Measurements from ENCODE around the gene GPATCH8.
"Not testable (repeated sequence)": the region's sequence is repeated elsewhere in the genome, so short reads cannot be mapped to it uniquely, and the experiment has no call there.

GPATCH8 gene

DNA sequence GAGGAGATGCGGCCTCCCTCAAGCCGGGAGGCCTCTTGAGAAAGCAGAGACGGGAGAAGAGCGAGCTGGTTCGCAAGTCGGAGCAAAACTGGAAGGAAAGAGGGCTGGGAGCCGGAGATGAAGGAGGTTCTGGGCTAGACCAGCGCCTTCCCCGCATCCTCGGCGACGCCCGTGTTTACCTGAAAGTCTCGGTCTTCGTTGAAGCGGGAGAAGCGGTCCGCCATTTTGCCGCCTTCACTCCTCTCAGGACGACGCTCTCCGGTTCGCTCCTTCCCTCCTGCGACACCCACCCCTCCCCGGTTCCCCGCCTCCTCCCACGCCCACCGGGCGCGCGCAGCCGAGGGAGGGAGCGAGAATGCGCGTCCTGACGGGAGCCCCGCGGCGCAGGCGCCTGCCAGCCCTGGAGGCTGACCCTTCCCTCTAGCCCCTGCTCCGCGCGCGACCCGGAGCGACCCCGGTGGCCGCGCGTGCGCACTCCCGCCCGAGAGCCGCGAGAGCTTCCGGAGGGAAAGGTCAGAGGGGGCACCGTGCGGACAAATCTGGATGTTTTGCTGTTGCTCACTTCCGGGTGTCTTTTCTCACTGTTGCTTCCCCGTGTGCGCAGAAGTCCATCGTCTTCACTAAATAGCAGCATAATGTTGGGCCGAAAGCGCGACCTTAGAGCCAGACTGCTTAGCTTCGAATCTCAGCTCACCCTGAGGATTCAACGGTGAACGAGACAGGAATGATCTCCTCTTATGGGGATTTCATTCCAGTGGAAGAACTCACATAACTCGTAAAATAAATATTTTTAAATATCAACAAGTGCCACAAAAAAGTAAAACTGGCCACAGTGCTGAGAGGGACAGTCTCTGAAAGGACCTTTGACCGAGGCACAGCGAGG is at the start of gene GPATCH8:
GPATCH8 (minus strand) TSS at position 260 of the 883 bp plus-strand sequence; CDS start at position 224, 36 bp downstream.
- peak; percentile 46 for DNase-seq (ENCODE audit: low read depth)

DNA sequence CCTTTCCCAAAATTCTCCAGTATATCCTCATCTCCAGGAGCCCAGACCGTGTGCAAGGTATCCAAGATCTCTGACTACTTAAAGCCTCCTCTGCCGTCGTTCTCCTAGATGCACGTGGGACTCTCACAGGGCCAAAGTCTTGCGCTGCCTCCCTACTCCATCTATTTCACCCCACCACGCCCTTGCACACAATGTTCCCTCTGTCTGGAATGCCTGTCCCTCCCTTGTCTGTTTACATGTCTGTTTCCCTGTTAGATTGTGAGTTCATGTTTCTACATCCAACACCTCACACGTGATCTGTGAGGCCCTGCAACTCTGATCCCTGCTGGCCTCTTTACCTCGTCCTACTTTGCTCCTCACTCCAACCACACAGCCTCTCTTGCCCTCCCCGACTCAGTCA is 49.2 kb upstream of the GPATCH8 start:
- DNase-seq (ENCODE audit: low read depth) = no peak

DNA sequence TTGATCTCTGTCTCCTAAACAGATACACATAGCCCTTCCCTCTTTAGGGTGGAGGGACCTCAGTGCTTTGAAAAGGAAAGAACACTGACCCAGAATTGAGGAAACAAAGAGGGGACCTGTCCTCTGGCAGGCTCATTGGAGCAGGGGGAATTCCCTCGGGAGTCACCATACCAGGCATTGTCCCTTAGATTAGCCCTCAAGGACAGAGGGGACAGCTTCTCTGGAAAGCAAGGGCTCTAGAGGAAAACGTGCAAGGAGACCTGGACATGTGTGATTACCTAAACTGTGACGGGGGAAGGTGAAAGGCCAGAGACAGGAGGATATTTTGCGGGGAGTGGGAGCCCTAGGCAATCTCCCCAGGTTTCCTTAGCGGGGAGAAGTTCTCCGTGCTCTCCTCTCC is 46.5 kb upstream of the GPATCH8 start:
- no peak for DNase-seq (ENCODE audit: low read depth)

DNA sequence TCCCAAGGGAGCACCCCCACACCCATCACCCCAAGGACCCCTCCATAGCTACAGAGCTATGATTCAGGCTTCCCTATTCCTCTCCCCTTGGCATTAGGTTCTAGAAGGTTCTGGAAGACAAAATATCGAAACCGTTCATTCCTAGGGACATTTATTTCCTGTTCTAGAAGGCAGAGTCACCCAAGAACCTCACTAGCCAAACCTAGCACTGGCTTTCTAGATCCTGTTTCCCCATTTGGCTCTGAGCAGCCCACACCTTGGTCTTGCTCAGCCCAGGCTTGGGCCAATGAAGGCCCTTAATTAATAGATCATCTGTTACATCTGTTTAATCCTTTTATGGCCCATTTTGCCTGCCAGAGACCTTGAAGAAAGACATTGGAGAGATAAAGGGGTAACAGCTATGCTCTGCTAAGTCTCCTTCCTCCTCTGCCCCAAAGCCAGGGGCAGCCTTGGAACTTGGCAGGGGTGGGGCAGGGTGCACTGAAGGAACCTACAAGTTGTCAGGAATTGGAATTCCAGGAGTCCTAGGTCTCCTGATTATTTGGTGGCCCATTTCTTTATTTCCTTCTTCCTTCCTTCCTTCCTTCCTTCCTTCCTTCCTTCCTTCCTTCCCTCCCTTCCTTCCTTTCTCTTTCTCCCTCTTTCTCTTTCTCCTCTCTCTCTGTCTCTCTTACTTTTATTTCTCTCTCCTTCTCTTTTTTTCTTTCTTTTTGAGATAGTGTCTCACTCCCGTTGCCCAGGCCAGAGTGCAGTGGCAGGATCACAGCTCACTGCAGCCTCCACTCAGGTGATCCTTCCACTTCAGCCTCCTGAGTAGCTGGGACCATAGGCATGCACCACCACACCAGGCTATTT is 45.4 kb upstream of the GPATCH8 start:
- no peak for DNase-seq (ENCODE audit: low read depth)

DNA sequence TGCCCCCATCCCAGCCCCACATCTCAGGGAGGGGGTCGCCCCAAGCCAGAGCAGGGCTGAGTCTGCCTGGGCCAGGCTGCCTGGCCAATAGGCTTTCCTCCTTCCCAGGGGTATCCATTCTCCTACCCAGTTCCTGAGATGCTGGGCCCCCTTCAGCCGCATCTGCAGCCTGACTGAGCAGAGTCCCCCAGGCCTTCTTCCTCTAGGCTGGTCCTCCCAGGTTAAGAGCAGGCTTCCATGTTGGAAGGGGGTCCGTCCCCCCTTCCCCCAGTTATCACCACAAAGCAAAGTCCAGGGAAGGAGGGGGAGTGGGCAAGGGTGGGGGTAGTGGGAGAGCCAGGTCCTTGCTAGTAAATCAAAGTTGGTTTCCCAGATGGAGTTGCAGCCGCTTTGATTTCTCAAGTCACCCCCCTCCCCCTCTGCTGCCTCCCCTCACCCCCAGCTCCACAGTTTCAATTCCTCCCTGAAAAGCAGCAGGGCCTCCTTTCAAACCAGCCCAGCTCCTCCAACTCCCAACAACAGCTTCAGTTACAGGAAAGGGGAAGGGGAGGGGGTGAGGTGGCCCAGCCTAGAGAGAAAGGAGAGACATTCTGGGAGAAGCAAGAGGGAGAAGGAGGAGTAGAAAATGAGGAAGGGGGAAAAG is 44.5 kb upstream of the GPATCH8 start:
- DNase-seq (ENCODE audit: low read depth) = no peak

DNA sequence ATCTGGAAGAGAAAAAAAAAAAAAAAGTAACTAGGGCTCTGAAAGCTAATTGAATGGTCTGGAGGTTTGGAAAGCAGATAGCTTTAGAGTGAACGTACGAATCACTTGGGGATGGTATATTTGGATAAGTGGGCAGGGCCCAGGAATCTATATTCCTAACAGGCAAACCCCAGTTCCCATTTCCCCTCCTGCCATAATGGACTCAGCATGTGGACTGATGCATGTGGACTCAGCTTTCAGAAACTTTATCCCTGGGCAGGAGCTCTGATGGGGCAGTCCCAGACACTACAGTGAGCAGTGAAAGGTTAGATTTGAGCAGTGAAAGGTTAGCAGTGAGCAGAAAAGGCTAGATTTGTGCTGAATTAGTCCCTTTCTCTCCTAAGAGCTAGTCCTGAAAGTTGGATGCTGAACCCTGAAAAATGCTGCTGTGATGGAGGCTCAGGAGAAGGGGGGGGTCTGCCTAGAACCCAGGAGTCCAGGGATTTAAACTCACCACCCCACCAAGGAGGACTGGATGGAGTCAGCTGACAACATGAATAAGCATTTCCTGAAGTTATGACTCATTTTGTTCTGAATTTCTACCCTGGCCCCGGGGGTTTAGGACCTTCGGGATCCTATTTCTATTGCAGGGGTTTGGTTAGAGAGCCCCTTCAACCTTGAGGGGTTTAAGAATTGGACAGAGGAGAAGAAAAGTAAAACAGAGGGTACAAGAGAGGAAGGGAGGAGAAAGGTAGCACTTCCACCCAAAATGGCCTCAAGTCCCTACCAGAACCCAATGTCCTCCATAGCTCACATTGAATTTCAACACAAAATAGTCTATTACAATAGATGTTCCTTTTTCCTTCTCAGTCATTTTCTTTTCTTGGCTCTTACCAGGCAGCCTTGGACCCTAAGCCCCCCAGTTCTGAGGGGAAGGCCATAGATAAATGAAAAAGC is 43.7 kb upstream of the GPATCH8 start:
- DNase-seq (ENCODE audit: low read depth) = no peak

DNA sequence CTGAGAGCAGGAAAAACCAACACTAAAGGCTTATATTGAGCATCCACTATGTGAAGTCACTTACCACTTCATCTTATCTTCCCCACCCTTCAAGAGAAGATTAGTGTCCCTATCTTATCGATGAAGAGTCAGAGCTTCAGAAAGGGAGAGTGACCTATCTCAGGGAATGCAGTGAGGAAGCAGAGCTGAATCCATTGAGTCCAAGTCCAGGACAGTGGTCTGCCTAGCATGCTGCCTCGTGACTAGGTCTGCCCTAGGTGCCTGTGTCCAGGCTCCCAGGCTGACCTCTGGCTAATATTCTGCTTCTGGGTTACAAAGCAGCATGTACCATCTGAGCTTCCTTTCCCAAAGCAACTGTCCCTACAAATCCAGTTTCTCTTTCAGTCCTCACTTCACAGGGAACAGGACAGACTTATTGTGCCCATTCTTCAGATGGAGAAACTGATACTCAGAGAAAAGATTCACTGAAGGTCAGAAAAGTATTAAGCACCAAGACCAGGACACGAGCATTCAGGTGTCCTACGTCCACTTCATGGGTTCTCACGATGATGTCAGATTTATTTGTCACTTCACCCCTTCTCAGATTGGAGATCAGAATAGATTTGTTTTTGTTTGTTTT is 40.8 kb upstream of the GPATCH8 start:
- DNase-seq (ENCODE audit: low read depth) = no peak

DNA sequence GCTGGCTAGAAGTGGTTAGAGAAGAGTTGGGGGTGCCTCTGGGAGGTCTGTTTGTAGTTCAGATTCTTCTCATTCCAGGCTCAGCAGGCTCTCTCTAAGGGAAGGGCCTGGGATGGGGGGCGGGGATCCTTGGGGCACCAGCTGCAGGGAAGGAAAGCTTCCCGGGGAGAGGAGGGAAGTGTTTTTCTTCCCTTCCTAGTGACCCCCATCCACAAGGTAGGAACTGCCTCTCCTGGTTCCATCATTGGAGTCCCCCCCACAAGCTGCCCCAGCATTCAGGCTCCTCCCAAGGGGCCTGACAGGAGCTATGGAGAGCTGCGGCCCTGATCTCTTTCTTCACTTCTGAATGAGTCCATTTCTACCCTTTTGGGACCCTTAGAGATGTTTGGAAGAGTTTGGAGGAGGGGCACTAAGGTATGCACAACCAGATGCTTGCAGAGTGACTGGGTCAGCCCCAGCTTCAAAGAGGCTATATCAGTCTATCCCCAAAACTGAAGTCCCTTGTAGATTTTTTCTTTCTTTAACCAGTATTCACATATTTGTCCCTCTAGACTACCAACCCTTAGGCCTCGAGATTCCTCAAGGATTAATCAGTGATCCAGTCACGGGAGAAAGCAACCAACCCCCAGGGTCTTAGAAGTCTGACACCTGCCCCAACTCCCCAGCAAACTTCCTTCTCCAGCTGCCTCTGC is 40.2 kb upstream of the GPATCH8 start:
- peak; percentile 86 for DNase-seq (ENCODE audit: low read depth)

DNA sequence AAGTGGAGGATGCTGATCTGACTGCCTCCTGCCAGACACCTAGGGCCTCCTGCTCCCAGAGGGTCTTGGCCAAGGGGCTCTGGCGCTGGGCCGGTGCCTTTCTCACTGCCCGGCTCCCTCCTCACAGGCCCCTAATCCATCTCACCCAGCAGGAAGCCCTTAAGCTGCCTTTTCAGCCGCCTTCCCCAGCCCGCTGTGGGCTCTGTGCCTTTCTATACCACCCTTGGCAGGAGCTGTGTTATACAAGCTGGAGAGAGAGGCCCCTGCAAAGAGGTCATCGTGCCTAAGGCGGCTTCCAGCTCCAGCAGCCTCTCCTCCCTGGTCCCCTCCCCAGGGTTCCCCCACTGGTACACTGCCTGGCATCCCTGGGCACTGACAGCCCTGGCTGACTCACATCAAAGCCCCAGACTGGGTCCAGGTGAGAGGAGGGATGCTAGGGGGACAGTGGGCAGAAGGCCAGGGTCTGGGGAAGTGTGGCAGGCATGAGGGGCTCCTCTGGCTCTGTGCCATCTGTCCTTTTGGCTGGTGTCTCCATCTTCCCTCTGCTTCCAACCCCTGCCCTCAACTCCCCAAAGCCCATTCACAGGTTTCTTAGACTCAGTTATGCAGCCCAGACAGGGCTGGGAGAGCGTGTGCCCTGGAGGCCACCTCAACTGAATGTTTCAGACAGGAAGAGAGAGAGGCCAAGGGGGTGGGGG is 38.8 kb upstream of the GPATCH8 start:
- no peak for DNase-seq (ENCODE audit: low read depth)

DNA sequence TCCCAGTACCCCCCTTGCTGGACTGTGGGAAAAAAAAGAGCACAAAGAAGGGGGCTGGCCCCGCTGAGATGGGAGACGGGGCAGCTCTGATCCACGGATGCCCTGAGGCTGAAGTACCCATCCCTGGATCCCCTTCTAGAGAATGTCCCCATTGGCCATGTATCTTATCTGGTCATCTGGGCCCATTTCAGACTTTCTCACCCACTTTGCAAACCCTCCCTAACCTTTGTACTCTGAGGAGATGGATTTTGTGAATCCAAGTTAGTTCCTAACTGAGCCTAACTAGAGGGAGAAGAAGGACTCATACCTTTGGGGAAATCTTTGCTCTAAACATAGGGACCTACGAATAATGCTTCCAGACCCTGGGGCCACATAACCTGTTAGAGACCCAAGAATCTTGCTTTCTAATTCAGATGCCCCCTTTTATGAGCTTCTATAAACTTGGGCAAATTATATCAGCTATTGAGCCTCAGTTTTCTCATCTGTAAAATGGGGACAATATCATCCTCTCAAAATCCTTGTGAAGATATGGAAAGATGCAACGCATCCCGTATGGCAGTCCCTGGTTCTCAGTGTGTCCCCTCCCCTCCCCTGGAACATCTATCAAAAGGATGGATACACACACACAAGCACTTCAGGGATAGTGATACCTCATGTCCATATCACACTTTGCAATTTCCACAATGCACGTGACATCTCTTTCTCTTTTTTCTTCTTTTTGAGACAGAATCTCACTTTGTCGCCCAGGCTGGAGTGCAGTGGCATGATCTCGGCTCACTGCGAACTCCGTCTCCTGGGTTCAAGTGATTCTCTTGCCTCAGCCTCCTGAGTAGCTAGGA is 37.3 kb upstream of the GPATCH8 start:
- DNase-seq (ENCODE audit: low read depth) = no peak

DNA sequence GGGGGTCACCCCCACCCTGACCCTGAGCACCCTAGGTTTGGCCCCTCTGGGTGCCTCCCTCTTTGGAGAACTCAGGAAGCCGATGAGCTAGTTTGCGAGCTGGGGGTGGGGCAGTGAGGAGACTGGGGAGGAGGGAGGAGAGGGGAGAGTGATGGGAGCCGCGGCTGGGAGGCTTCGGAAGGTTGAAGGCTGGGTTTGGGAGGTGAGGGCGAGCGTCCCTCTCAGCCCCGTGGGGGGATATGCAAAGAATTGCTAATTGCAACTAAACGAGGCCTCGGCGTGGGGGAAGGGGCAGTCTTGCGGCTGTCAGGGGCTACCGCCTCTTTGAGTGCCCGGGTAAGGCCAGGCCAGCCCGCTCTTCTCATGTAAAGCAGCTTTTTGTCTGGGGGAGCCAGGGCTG is 36.5 kb upstream of the GPATCH8 start:
- no peak for DNase-seq (ENCODE audit: low read depth)

DNA sequence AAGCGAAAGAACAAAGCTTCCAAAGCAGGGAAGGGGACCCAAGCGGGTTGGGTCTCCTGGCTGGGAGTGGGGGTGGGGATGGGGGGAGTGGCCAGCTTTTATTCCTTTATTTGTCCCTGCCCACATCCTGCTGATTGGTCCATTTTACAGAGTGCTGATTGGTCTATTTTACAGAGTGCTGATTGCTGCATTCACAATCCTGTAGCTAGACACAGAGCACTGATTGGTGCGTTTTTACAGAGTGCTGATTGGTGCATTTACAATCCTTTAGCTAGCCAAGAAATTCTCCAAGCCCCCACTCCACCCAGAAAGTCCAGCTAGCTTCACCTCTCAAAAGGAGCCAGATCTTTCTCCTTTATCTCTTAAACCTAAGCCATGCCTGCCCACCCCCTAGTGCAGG is 34.7 kb upstream of the GPATCH8 start:
- DNase-seq (ENCODE audit: low read depth) = not testable (repeated sequence)

DNA sequence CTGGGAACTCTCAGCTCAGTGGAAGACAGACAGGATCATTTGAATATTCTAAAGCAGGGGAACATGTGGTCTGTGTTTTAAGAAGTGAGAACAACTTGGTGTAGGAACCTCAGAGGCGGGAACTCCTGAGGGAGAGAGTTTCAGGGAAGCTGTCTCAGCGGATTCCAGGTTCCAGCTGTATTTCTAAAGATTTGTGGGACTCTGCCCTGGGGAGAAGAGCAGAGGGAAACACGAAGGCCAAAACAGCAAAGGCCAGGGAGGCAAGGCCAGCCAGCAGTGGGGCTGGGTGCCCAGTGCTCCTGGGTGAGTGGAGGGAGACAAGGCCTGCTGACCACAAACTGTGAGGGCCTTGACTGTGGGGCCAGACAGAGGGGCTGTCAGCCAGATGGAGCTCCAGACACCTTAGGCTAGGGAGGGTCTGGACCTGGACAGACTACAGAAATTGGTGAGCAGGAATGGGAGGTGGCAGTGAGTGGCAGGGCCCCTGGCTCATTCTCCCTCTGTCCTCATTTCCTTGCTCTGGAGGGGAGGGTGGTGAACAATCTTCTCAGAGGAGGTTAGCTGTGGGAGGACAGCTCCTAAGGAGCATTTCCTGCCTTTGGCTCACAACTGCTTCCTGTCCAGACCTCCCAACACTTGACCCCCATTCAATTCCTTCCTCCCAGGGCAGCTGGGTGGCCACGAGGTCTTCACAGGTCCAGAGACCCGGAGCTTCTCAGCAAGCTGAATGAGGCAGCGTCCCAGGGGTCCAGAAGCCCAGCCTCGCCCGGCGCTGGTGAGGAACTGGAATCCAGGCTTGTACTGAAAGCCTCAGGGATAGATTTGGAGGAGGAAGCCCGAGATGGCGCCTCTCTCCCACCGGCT is 33.1 kb upstream of the GPATCH8 start:
- no peak for DNase-seq (ENCODE audit: low read depth)

DNA sequence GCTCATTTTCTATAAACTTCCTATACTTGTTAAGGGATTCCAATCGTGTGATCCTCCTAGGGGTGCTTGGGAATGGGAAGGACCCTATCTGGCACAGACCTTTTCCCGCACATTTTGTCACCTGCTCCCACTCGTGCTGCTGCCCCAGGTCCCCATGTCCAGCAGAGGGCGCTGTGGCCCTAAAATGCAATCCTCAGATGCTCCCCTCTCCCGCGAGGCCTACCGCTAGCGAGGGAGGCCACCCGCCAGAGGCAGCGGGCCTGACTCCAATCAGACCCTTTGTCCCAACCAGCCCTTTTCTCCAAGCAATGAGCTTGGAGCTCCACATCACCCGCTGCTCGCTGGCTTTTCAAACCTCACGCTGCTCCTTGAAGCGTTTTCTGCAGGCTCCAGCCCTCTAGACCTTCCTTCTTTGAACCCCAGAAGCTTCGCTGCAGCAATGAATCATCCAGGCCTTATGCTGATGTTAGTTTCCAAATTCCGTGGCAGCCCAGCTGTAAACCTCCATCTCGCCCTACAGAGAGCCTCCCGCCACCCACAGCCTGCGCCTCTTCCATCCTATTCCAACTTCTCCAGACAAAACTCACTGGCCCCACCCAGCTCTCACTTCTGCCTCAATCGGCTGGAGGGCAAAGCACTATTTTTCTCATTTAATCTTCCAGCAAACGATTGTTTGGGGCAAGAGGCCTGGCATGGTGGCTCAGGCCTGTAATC is 30.5 kb upstream of the GPATCH8 start:
- peak; percentile 77 for DNase-seq (ENCODE audit: low read depth)

DNA sequence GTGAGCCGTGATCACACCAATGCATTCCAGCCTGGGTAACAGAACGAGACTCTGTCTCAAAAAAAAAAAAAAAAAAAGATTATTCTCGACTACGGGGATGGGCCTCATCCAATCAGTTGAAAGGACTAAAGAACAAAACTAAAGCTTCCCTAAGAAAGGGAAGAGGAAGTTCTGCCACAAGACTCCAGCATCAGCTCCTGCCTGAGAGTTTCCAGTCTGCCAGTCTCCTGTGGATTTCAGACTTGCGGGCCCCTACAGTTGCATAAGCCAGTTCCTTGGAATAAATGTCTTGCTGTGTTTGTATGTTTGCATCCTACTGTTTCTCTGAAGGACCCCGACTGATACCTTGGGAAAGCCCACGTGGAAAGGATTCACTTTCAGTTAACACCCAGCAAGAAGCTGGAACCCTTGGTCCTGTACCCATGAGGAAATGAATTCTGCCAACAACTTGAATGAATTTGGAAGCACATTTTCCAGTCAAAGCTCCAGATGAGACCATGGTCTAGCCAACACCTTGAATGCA is 27.8 kb upstream of the GPATCH8 start:
- no peak for DNase-seq (ENCODE audit: low read depth)

DNA sequence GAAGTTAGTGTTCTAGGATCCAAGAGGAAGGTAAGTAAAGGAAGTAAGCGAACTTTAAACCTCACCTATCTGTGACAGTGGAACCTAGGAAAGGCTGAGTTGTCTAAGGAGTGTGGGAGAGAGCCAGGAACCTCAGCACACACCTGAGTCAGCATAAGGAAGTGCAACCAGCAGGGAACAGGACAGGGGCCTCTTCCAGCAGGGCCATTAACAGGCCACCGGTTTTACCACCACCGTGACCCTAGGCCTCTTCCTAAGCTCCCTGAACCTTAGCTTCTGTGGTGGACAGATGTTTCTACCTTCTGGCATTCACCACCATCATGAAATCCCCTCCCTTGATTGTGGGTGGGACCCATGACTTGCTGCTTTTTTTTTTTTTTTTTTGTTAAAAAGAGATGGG is 26.7 kb upstream of the GPATCH8 start:
- DNase-seq (ENCODE audit: low read depth) = no peak

DNA sequence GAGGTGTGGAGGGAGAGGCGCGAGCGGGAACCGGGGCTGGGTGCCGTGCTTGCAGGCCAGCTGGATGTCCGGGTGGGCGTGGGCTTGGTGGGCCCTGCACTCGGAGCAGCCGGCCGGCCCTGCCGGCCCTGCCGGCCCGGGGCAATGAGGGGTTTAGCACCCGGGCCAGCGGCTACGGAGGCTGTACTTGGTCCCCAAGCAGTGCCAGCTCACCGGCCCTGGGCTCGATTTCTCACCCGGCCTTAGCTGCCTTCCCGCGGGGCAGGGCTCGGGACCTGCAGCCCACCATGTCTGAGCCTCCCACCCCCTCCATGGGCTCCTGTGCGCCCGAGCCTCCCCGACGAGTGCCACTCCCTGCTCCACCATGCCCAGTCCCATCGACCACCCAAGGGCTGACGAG is 24.7 kb upstream of the GPATCH8 start:
- no peak for DNase-seq (ENCODE audit: low read depth)

All from HS-27A (cell line).